Esophagus muscularis mucosa (tissue), 3 donors: Measurements from ENCODE around the gene PIH1D2.

ENCODE experiments used
- CTCF ChIP-seq, 3 experiments: fragments of 200-600 bp in 2 of 3; fragments of 450-650 bp in 1 of 3; sonication (generic) in 2 of 3; IDR thresholded peaks; one replicate each; pipeline ENCODE4 v1.5.1; 2017 to 2019; ENCODE audit warnings: antibody characterized with exemption in 3 of 3, mild to moderate bottlenecking in 2 of 3, moderate library complexity in 1 of 3
- POLR2A ChIP-seq: fragments of 450-650 bp; IDR thresholded peaks from one replicate; pipeline ENCODE4 v1.6.1; 2017; ENCODE audit warnings: antibody characterized with exemption, moderate library complexity, mild to moderate bottlenecking, low read depth

- TF ChIP-seq CTCF (IDR thresholded peaks at IDR 0.05) (no peak), POLR2A (no peak)
Observed at GRCh38 chr11:112037527-112037926, 36.3 kb downstream of the PIH1D2 start.
